Esophagus mucosa (tissue), 1 donor: Measurements from ENCODE around the gene MTRFR. TPM values are rescaled to one million over a fixed set of nuclear protein-coding genes. Genes with fewer than 3 reads are reported as not detected.
A peak's percentile ranks its signal among the peaks of the same experiment; 100 is the strongest.
"Not testable (repeated sequence)": the region's sequence is repeated elsewhere in the genome, so short reads cannot be mapped to it uniquely, and the experiment has no call there.

Experiments used
- ATAC-seq: fragments of 200-7000 bp; cut with Tn5 transposase; one replicate; pipeline ENCODE4 v1.9.1; 2020
- total RNA-seq: library from RNA; stranded (reverse); gene quantifications from one replicate; pipeline ENCODE4 v1.2.4, GENCODE V29; 2023
- donor health status: DM: yes; HTN: yes; CAD: no.

MTRFR gene
- total RNA-seq, 1 donor from 2014 or later, result 7.7 TPM

- ATAC-seq, result peak; percentile 80
Measured at GRCh38 chr12:123250471-123251383, 17.5 kb downstream of the MTRFR start.

- ATAC-seq, result peak; percentile 12
Measured at GRCh38 chr12:123251403-123252076, 18.3 kb downstream of the MTRFR start.

- ATAC-seq, result not testable (repeated sequence)
Measured at GRCh38 chr12:123252365-123252764, 19.1 kb downstream of the MTRFR start.

GRCh38 chr12:123253641-123254459, 20.6 kb downstream of the MTRFR start:
- ATAC-seq, result peak; percentile 36

GRCh38 chr12:123254853-123255446, 21.7 kb downstream of the MTRFR start:
- ATAC-seq, result no peak

- no peak for ATAC-seq
Measured at GRCh38 chr12:123258593-123258992, 25.4 kb downstream of the MTRFR start.

- no peak for ATAC-seq
Measured at GRCh38 chr12:123260081-123260480, 26.8 kb downstream of the MTRFR start.

- ATAC-seq, result no peak
Measured at GRCh38 chr12:123261196-123261595, 28.0 kb downstream of the MTRFR start.

GRCh38 chr12:123263196-123263817, 30.1 kb downstream of the MTRFR start:
- no peak for ATAC-seq

GRCh38 chr12:123264642-123265041, 31.4 kb downstream of the MTRFR start:
- no peak for ATAC-seq

GRCh38 chr12:123265851-123266678, 32.8 kb downstream of the MTRFR start:
- ATAC-seq, result peak; percentile 19

GRCh38 chr12:123266679-123267277, 33.5 kb downstream of the MTRFR start:
- no peak for ATAC-seq

GRCh38 chr12:123267335-123267920, 34.2 kb downstream of the MTRFR start:
- ATAC-seq, result no peak

- ATAC-seq, result no peak
Measured at GRCh38 chr12:123267991-123268843, 35.0 kb downstream of the MTRFR start.

- ATAC-seq, result no peak
Measured at GRCh38 chr12:123268850-123269249, 35.6 kb downstream of the MTRFR start.

- ATAC-seq, result peak; percentile 42
Measured at GRCh38 chr12:123269395-123269892, 36.2 kb downstream of the MTRFR start.

GRCh38 chr12:123269896-123270213, 36.6 kb downstream of the MTRFR start:
- no peak for ATAC-seq

GRCh38 chr12:123270214-123271000, 37.2 kb downstream of the MTRFR start:
- peak; percentile 2 for ATAC-seq
